Astrocyte of the spinal cord (primary cell): Measurements from ENCODE around the gene TKTL1.

Source experiments
- DNase-seq: peaks from one replicate; pipeline ENCODE4 v3.0.0; 2011; ENCODE audit warnings: low read depth, low spot score
- H3K4me3 ChIP-seq: 2 replicates; pipeline ENCODE4 v1.5.1; 2011; ENCODE audit warnings: low read depth, mild to moderate bottlenecking, low read length, moderate library complexity
- in situ Hi-C: cut with HindIII; loops from 2 replicates; pipeline ENCODE4 v1.10.0; 2017; ENCODE audit warnings: low sequenced_read_pairs
- TF ChIP-seq, protein P1 (sequence below): IDR thresholded peaks from 2 replicates; pipeline ENCODE4 v1.5.1; 2012; ENCODE audit warnings: low read depth, mild to moderate bottlenecking, low read length, inconsistent platforms

Gene TKTL1

DNA sequence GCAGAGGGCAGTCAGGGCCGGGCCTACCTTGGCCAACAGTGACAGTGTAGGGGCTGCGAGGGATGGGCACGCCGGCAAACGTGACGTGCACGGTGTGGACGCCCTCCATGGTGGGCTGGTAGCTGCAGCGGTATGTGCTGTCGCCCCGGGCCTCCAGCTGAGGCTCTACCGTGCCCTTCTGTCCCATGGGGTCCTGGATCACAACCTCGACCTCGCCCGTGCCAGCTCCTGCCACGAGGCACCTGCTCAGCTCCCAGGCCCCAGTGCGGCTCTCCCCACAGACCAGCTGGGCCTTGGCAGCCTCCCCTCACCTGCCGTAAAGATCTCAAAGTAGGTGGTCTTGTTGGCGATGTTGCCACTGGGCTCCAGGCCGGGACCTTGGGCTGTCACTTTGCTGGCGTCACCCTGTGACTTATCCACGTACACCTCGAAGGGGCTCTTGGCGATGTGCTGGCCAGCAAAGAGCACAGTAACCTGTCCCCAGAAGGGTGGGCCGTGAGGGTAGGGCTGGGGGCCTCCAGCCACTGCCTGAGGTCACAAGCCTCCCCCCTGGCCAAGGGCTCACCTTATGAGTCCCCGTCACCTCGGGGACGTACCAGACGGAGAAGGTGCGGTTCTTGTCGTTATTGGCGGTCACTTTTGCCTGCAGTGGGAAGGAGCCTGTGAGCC is 70.5 kb downstream of the TKTL1 start:
- TF ChIP-seq, protein P1, sequence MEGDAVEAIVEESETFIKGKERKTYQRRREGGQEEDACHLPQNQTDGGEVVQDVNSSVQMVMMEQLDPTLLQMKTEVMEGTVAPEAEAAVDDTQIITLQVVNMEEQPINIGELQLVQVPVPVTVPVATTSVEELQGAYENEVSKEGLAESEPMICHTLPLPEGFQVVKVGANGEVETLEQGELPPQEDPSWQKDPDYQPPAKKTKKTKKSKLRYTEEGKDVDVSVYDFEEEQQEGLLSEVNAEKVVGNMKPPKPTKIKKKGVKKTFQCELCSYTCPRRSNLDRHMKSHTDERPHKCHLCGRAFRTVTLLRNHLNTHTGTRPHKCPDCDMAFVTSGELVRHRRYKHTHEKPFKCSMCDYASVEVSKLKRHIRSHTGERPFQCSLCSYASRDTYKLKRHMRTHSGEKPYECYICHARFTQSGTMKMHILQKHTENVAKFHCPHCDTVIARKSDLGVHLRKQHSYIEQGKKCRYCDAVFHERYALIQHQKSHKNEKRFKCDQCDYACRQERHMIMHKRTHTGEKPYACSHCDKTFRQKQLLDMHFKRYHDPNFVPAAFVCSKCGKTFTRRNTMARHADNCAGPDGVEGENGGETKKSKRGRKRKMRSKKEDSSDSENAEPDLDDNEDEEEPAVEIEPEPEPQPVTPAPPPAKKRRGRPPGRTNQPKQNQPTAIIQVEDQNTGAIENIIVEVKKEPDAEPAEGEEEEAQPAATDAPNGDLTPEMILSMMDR: no peak
- no peak for DNase-seq
- H3K4me3 ChIP-seq: no peak overlapping the region
- in situ Hi-C loops: no loop called here

DNA sequence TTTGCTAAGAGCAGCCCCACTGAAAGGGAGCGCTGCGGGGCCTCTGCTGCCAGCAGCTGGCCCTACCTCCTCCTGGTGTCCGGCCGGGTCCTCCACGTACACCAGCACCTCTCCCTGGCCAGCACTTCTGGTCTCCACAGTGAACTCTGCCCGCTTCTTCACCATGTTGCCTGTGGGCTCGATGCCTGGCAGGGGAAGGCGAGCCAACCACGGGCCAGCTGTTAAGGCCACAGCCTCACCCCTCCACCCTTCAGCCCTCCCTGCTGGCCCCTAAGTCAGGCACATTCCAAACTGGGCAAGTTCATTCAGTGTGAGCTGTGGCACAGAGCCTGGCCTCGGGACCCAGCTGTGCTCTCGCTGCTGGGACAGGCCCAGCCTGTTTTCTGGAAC is 71.1 kb downstream of the TKTL1 start:
- no peak overlapping the region for H3K4me3 ChIP-seq
- DNase-seq: no peak
- in situ Hi-C loops: no loop called here
- TF ChIP-seq, protein P1: no peak

DNA sequence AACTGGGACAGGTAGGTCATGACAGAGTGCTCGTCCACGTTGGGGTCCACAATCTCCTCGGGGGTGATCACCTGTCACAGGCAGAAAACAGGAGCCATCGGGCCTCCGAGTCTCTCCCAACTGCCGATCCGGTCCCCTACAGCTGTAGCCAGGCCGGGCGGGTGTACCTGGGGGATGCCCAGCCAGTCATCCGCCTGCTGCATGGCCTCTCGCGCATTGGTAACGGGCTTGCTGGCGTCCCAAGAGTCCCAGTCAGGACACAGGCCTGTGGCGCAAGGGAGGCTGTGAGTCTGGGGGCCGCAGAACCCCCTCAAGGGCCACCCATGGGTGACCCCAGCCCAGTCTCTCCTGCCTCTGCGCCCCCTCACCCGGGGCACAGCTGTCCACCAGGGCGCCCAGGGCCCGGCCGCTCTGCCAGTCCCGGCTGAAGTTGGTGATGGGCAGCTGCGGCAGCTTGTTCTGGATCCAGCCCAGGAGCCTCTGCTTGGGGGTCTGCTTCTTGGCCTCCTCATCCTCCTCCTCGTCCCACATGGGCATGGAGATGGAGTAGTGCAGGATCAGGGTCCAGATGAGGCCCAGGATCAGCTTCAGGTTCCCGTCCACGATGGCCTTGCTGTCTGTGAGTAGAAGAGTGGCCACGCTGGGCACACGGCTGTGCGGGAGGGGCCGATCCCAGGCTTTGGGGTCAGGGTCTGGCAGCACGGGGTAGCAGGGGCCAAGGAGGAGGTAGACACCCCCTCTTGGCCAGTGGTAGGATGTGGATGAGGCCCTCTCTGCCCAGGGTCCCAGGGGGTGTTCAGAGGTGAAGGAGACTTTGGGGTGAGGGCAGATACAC is 72.1 kb downstream of the TKTL1 start:
- peak overlapping the region; percentile 71 for H3K4me3 ChIP-seq
- TF ChIP-seq, protein P1: no peak
- DNase-seq: no peak
- in situ Hi-C loops: no loop called here

DNA sequence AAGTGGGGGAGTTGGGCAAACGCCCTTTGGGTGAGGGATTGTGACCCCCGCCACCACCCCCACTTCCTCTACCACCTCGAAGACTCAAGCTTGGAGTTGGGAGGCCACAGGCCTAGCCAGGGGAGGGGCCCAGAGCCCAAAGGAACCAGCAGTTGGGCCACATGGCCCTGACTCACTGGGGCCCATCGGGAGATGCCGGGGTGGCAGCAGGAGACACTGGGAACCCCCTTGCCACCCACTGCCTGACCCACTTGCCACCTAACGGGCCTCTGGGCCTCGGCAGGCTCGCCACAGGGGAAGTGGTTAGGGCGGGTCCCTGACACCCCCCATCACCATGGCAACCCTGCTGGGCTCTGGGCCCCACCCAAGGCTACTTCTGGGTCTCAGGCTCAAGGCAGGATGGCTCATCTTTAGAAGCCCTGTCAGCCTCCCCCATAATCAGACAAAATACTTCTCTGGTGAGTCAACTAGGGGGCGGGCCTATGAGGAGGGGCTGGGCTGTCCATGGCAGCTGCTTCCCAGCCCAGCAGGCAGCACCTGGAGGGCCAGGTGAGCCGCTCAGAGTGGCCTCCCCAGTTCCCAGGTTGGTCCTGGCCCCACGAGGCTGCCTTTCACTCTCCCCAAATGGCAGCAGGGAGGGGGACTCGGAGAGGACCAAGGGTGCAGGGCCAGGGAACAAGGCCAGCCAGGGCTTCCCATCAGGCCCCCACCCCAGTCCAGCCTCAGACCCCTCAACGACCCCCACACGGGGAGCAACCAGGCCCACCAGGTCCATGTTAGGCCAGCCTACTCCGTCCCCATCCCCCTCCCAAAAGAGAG is 73.2 kb downstream of the TKTL1 start:
- DNase-seq: peak; percentile 92
- H3K4me3 ChIP-seq: peak overlapping the region; percentile 71
- in situ Hi-C loops: no loop called here
- TF ChIP-seq, protein P1: no peak

DNA sequence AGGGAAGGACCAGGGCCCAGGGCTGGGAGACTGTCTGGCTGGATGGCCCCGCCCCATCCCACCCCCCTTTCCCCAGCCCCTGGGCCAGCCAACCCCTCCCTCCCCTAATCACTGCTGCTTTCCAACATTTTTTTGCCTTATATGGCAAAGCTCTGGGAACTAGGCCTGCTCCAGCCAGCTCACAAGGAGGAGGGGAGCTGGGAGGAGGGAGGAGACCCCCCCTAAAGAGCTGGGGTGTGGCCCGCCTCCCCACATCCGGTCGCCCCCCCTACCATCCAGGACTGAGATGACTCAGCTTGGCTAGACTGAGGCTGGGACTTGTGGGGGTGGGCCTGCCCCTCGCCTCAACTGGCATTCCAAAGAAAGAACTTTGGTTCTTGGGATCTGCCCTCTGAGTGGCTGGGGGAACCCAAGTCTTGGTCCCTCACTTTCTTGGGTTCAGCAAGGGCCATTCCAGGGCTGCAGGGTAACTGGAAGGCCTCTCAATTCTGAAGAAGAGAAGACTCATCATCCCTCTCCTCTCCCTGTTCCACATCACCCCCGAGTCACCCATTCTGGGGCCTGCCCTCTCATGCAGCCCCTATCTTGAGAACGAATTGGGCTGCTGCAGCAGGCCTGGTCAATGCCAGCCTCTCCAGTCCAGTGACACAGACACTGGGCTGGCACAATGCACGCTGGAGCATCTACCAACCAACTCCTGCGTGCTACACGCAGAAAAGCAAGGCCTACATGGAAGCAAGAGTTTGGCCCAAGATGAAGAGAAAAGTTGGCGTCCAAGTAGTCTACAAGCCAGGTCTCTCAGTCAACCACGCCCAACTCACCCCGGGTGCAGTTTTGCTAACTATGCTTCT is 74.1 kb downstream of the TKTL1 start:
- peak overlapping the region; percentile 71 for H3K4me3 ChIP-seq
- in situ Hi-C loops: no loop called here
- TF ChIP-seq, protein P1: no peak
- peak; percentile 96 for DNase-seq
